HepG2 (cell line): Measurements from ENCODE around the gene VPS50. TPM values are rescaled to one million over a fixed set of nuclear protein-coding genes. Genes with fewer than 3 reads are reported as not detected.

Source experiments
- AGO2 ChIP-seq: fragments of 200-400 bp; formaldehyde crosslinking; optimal IDR thresholded peaks from 2 replicates; pipeline ENCODE3; 2017; ENCODE audit warnings: mild to moderate bottlenecking, low read depth, low read length, moderate library complexity
- ARHGAP35 ChIP-seq: sonication (generic); formaldehyde crosslinking; IDR thresholded peaks from 2 replicates; pipeline ENCODE4 v1.9.0; 2022; ENCODE audit warnings: mild to moderate bottlenecking, inconsistent platforms, moderate library complexity, missing genetic modification reagents, borderline replicate concordance
- ARNT ChIP-seq: fragments of 450-650 bp; IDR thresholded peaks from 2 replicates; pipeline ENCODE4 v1.6.1; 2017
- CBFB ChIP-seq: sonication (generic); formaldehyde crosslinking; IDR thresholded peaks from 2 replicates; pipeline ENCODE4 v1.4.0; 2020; ENCODE audit warnings: missing genetic modification reagents
- HMGA1 ChIP-seq: sonication (generic); formaldehyde crosslinking; conservative IDR thresholded peaks from 2 replicates; pipeline ENCODE4 v1.4.0; 2020; ENCODE audit warnings: missing genetic modification reagents
- NCOR1 ChIP-seq: fragments of 200-600 bp; sonication (generic); IDR thresholded peaks from 2 replicates; pipeline ENCODE4 v1.7.0; 2017; ENCODE audit warnings: antibody characterized with exemption, low read length, borderline replicate concordance
- RCOR2 ChIP-seq: IDR thresholded peaks from 2 replicates; pipeline ENCODE4 v1.6.1; 2016; ENCODE audit warnings: missing biosample characterization, missing genetic modification reagents
- SIN3A ChIP-seq: IDR thresholded peaks from 2 replicates; pipeline ENCODE4 v1.6.1; 2011; ENCODE audit warnings: low read depth, mild to moderate bottlenecking, control low read depth, low read length, borderline replicate concordance
- SRSF4 ChIP-seq: fragments of 200-400 bp; formaldehyde crosslinking; IDR thresholded peaks from one replicate; pipeline ENCODE4 v1.6.1; 2018; ENCODE audit warnings: mild to moderate bottlenecking, low read depth, low read length, moderate library complexity; ENCODE audit not compliant: poor library complexity, severe bottlenecking
- ZNF225 ChIP-seq: sonication (generic); formaldehyde crosslinking; IDR thresholded peaks from 2 replicates; pipeline ENCODE4 v1.4.0; 2020; ENCODE audit warnings: mild to moderate bottlenecking, missing genetic modification reagents
- ZNF30 ChIP-seq: sonication (generic); formaldehyde crosslinking; IDR thresholded peaks from 2 replicates; pipeline ENCODE4 v1.5.0; 2020; ENCODE audit warnings: mild to moderate bottlenecking, missing genetic modification reagents
- polyA plus RNA-seq, 8 experiments: library from polyadenylated mRNA; depleted of rRNA in 3 of 8; stranded (reverse) in 7 of 8; unstranded in 1 of 8; fragments of >200 nt; fragmentation: Illumina TruSeq in 4 of 8; extraction: Trizol in 4 of 8; gene quantifications; 2 replicates each; pipeline versions ENCODE4 v1.2.1 to v1.2.3, GENCODE V29; 2011 to 2016; ENCODE audit warnings: low read depth in 4 of 8, missing spikeins in 1 of 8, mixed read lengths in 1 of 8; ENCODE audit not compliant: insufficient read depth in 1 of 8
- total RNA-seq, 5 experiments: library from RNA; depleted of rRNA; stranded (reverse); fragments of >200 nt; fragmentation: Illumina TruSeq; extraction: Trizol; gene quantifications; 2 replicates each; pipeline ENCODE4 v1.2.3, GENCODE V29; 2016; ENCODE audit warnings: low read depth in 1 of 5
- TF ChIP-seq, protein P1 (sequence below): IDR thresholded peaks from 2 replicates; pipeline ENCODE4 v1.6.1; 2016
- TF ChIP-seq, protein P2 (sequence below): sonication (generic); formaldehyde crosslinking; IDR thresholded peaks from 2 replicates; pipeline ENCODE4 v1.4.0; 2020; ENCODE audit warnings: missing genetic modification reagents
- TF ChIP-seq, protein P3 (sequence below): sonication (generic); IDR thresholded peaks from 2 replicates; pipeline ENCODE4 v1.6.1; 2016; ENCODE audit warnings: low read depth, borderline replicate concordance
- TF ChIP-seq, protein P4 (sequence below): sonication (generic); formaldehyde crosslinking; IDR thresholded peaks from 2 replicates; pipeline ENCODE4 v1.5.1; 2020; ENCODE audit warnings: missing genetic modification reagents, mild to moderate bottlenecking, borderline replicate concordance
- TF ChIP-seq, protein P5 (sequence below): sonication (generic); formaldehyde crosslinking; conservative IDR thresholded peaks from 2 replicates; pipeline ENCODE4 v1.5.0; 2020; ENCODE audit warnings: missing genetic modification reagents
- TF ChIP-seq, protein P6 (sequence below): sonication (generic); formaldehyde crosslinking; IDR thresholded peaks from 2 replicates; pipeline ENCODE4 v1.4.0; 2020; ENCODE audit warnings: mild to moderate bottlenecking, missing genetic modification reagents, borderline replicate concordance

Gene VPS50
- total and polyA plus RNA-seq, 2 of the 13 experiments (the other 11 are each of a cell fraction or from before 2014, with no cell fraction given) = 10.3 to 20.4 TPM

DNA sequence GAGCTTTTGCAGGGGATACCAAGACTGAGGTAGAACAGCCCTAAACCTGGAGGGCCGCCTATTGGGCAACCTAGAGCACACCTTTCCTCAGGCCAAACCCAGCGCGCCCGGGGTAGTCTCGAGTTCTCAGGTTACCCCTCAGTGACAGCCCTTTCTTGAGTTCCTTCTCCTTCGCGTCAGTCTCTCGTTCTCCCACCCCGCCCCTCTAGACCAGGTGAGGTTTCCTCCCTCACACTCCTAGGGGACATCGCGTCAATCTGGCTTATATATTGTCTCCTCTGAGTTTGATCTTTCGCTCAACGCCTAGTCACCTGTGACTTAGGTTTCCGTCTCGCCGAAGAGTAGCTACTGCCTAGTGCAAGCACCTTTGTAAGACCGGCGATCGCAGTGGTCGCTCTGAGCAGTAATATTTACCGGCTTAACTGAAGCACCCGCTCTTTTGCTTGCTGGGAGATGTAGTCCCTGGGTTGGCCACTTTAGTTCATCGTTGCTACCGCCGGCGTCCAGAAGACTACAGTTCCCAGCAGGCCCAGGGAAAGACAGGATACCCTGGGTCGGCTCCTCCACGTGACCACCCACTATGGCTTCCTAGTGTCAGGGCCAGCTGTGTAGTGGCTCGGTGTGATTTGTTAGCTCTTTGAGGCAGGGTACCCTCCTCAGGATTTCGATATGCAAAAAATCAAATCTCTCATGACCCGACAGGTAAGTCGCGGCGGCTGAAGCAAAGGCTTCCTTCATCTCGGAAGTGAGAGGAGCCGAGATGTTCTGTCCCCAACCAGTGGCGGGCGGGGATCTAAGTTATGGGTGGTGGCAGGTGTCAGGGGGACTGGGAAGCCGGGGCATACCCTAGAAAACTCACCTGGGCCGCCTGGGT lies at the start of gene VPS50 (continued):
- TF ChIP-seq, protein P1, sequence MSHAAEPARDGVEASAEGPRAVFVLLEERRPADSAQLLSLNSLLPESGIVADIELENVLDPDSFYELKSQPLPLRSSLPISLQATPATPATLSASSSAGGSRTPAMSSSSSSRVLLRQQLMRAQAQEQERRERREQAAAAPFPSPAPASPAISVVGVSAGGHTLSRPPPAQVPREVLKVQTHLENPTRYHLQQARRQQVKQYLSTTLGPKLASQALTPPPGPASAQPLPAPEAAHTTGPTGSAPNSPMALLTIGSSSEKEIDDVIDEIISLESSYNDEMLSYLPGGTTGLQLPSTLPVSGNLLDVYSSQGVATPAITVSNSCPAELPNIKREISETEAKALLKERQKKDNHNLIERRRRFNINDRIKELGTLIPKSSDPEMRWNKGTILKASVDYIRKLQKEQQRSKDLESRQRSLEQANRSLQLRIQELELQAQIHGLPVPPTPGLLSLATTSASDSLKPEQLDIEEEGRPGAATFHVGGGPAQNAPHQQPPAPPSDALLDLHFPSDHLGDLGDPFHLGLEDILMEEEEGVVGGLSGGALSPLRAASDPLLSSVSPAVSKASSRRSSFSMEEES (CRISPR knock-in tag) = no peak
- TF ChIP-seq, protein P2, sequence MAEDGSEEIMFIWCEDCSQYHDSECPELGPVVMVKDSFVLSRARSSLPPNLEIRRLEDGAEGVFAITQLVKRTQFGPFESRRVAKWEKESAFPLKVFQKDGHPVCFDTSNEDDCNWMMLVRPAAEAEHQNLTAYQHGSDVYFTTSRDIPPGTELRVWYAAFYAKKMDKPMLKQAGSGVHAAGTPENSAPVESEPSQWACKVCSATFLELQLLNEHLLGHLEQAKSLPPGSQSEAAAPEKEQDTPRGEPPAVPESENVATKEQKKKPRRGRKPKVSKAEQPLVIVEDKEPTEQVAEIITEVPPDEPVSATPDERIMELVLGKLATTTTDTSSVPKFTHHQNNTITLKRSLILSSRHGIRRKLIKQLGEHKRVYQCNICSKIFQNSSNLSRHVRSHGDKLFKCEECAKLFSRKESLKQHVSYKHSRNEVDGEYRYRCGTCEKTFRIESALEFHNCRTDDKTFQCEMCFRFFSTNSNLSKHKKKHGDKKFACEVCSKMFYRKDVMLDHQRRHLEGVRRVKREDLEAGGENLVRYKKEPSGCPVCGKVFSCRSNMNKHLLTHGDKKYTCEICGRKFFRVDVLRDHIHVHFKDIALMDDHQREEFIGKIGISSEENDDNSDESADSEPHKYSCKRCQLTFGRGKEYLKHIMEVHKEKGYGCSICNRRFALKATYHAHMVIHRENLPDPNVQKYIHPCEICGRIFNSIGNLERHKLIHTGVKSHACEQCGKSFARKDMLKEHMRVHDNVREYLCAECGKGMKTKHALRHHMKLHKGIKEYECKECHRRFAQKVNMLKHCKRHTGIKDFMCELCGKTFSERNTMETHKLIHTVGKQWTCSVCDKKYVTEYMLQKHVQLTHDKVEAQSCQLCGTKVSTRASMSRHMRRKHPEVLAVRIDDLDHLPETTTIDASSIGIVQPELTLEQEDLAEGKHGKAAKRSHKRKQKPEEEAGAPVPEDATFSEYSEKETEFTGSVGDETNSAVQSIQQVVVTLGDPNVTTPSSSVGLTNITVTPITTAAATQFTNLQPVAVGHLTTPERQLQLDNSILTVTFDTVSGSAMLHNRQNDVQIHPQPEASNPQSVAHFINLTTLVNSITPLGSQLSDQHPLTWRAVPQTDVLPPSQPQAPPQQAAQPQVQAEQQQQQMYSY (CRISPR knock-in tag) = no peak
- TF ChIP-seq RCOR2 = no peak
- no peak for TF ChIP-seq HMGA1 (CRISPR knock-in tag)
- TF ChIP-seq SRSF4 = no peak
- TF ChIP-seq, protein P3, sequence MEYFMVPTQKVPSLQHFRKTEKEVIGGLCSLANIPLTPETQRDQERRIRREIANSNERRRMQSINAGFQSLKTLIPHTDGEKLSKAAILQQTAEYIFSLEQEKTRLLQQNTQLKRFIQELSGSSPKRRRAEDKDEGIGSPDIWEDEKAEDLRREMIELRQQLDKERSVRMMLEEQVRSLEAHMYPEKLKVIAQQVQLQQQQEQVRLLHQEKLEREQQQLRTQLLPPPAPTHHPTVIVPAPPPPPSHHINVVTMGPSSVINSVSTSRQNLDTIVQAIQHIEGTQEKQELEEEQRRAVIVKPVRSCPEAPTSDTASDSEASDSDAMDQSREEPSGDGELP = peak; percentile 91
- TF ChIP-seq ZNF225 (CRISPR knock-in tag) = no peak
- TF ChIP-seq SIN3A = peak; percentile 84; the same call in 1 of the 2 replicates
- TF ChIP-seq, protein P4, sequence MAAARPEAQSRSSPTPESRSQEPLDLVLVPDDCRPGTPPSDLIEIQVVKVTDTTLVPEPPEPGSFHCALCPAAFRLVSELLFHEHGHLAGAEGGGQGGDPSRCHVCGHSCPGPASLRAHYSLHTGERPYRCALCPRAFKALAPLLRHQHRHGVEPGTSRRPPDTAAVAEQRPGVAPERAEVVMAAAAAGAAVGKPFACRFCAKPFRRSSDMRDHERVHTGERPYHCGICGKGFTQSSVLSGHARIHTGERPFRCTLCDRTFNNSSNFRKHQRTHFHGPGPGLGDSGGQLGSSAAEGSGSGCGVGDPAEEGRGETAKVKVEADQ (CRISPR knock-in tag) = no peak
- peak; percentile 70; the same call in 1 of the 2 replicates for TF ChIP-seq CBFB (CRISPR knock-in tag)
- 0 out of 2 replicates have a peak, but pooled peaks have one; percentile 28 for TF ChIP-seq ARHGAP35 (CRISPR knock-in tag)
- TF ChIP-seq AGO2 = no peak
- TF ChIP-seq, protein P5, sequence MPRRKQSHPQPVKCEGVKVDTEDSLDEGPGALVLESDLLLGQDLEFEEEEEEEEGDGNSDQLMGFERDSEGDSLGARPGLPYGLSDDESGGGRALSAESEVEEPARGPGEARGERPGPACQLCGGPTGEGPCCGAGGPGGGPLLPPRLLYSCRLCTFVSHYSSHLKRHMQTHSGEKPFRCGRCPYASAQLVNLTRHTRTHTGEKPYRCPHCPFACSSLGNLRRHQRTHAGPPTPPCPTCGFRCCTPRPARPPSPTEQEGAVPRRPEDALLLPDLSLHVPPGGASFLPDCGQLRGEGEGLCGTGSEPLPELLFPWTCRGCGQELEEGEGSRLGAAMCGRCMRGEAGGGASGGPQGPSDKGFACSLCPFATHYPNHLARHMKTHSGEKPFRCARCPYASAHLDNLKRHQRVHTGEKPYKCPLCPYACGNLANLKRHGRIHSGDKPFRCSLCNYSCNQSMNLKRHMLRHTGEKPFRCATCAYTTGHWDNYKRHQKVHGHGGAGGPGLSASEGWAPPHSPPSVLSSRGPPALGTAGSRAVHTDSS (CRISPR knock-in tag) = peak; percentile 53; the same call in 1 of the 2 replicates
- no peak for TF ChIP-seq ARNT
- TF ChIP-seq, protein P6, sequence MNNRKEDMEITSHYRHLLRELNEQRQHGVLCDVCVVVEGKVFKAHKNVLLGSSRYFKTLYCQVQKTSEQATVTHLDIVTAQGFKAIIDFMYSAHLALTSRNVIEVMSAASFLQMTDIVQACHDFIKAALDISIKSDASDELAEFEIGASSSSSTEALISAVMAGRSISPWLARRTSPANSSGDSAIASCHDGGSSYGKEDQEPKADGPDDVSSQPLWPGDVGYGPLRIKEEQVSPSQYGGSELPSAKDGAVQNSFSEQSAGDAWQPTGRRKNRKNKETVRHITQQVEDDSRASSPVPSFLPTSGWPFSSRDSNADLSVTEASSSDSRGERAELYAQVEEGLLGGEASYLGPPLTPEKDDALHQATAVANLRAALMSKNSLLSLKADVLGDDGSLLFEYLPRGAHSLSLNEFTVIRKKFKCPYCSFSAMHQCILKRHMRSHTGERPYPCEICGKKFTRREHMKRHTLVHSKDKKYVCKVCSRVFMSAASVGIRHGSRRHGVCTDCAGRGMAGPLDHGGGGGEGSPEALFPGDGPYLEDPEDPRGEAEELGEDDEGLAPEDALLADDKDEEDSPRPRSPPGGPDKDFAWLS (CRISPR knock-in tag) = no peak
- no peak for TF ChIP-seq NCOR1
- TF ChIP-seq ZNF30 (CRISPR knock-in tag) = no peak
